ENCODE data around the gene EMC9. TPM values are rescaled to one million over a fixed set of nuclear protein-coding genes. Genes with fewer than 3 reads are reported as not detected.

The EMC9 gene
- total RNA-seq, 1 donor from 2014 or later, result 14.4 TPM

DNA sequence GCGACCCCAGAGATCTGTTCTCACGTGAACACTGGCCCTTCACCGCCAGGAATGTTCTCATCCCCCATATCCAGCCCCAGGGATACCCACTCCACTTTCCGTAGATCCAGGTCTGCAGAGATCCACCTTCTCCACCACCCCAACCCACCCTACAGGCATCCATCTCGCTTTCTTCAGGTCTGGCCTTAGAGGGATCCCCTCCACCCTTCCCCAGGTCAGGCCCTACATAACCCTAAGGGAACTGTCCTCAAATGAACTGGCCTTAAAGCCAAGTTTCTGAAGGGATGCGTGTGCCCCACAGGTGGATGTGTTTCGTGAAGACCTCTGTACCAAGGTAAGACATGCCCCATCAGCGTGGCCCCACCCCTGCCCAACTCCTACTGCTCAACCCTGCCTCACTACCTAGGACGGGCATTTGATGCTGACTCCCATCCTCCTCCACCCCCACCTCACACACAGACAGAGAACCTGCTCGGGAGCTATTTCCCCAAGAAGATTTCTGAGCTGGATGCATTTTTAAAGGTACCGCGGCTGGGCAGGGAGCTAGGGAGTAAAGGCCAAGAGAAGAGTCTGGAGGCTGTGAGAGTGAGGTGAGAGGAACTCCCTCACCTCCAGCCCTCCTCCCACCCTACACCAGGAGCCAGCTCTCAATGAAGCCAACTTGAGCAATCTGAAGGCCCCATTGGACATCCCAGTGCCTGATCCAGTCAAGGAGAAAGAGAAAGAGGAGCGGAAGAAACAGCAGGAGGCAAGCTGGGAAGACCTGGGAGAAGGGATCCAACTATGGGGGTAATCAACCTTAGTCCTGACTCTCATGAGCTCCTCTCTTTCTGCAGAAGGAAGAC, 4.5 kb downstream of the EMC9 start:
- DNase-seq (no peak), ATAC-seq (ENCODE audit: poor library complexity) (no peak)
- intact Hi-C loops (cut with DNase I), result no loop called here

DNA sequence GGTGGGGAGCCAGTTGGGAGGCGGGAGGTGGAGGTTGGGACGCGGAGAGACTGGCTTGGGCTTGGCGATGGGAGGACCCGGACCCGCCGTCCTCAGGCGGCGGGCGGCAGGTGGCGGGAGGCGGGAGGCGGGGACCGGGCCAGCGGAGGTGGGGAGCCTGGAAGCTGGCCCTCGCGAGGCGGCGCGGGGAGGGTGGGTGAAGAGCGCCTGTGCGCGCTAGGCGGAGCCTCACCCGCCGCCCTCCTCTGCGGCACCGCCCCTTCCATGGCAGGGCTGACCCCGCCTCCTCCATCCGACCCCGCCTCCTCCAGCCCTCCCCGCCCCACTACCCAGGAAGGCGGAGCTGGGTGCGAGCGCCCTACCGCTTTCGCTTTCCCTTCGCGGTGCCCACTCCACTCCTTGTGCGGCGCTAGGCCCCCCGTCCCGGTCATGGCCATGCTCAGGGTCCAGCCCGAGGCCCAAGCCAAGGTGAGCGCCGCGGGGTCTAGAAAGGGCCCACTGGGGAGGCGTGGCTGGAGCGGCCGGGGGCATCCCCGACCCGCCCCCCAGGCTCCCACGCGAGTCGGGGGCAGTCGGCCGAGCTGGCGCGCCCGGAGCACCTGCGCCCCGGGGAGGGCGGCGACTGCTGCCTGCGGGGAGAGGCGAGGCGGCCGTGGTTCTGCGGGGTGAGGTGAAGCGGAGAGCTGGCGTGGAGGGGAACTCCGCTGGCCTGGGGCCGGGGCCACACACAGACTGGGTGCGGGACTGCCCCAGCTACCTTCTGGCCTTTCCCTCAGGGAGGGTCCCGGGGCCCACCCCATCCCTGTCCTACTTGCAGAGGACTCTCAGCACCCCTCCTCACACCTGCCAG, 5.3 kb downstream of the EMC9 start, which contains the start of gene PSME1:
Gene PSME1 (plus strand): TSS at position 361 of the 850 bp plus-strand sequence. CDS start 69 bp downstream, at position 430.
- intact Hi-C loops (cut with DNase I), result no loop called here
- DNase-seq (peak; percentile 96), ATAC-seq (ENCODE audit: poor library complexity) (peak; percentile 91)

DNA sequence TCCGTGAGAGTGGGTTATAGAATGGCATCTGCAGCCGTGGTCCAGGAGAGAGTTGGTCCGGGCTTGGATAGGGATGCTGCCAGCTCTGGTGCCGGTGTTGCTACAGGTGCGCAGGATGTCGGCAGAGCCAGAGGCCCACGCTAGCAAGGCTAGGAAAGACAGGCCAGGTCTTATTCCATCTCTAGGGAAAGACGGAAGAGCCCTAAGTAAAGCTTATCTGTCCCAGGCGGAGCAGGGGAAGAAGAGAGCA, 5.9 kb downstream of the EMC9 start:
- intact Hi-C loops (cut with DNase I), result no loop called here
- no peak for ATAC-seq (ENCODE audit: poor library complexity)
- no peak for DNase-seq

DNA sequence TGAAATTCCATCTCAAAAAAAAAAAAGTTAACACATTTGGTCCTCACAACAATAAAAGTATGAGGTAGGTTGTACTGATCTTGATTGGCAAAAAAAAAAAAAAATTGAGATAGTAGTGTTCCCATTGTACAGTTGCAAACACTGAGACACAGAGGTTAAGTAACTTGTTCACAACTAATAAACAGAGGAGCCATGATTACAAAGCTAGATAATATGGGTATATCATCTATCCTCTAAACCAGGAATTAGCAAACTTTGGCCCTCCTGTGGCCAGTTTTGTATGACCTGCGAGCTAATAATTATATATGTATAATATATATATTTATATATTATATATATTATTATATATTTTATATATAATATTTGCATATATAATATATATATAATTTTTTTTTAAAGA, 7.7 kb downstream of the EMC9 start:
- intact Hi-C loops (cut with DNase I), result no loop called here
- no peak for DNase-seq
- no peak for ATAC-seq (ENCODE audit: poor library complexity)

DNA sequence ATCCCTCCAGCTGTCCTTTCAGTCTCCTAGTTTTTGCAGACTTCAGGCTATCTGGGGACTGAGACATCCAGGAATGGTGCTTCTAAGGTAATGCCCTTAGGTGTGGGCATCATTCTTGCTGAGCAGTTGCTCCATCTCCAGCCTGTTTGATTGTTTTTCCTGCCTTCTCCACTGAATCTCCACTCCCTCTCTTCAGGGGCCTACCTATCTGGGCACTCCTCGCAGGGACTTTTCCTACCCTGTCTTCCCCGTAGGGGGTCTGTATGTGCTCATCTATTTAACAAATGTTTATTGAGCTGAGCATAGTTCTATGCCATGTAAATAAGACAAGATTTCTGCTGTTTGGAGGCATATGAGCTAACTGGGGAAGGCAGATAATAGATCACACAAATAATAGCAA, 8.4 kb downstream of the EMC9 start:
- intact Hi-C loops (cut with DNase I), result no loop called here
- no peak for ATAC-seq (ENCODE audit: poor library complexity)
- DNase-seq, result no peak

DNA sequence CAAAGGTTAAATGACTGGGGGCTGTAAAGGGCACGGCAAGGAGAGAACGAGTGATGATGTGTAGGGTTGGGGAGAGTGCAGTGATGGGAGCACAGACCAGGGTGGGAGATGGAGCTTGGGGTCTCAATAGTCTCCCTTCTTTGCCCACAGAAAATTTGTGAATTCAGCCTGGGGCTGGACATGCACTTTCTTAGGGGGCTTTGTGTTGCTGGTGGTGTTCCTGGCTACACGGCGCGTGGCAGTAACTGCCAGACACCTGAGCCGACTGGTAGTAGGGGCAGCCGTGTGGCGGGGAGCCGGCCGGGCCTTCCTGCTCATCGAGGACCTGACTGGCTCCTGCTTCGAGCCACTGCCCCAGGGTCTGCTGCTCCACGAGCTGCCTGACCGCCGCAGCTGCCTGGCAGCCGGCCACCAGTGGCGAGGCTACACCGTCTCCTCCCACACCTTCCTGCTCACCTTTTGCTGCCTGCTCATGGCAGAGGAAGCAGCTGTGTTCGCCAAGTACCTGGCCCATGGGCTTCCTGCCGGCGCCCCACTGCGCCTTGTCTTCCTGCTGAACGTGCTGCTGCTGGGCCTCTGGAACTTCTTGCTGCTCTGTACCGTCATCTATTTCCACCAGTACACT, 9.2 kb downstream of the EMC9 start:
- ATAC-seq (ENCODE audit: poor library complexity) (peak; percentile 3), DNase-seq (peak; percentile 58)
- intact Hi-C loops (cut with DNase I), result no loop called here

DNA sequence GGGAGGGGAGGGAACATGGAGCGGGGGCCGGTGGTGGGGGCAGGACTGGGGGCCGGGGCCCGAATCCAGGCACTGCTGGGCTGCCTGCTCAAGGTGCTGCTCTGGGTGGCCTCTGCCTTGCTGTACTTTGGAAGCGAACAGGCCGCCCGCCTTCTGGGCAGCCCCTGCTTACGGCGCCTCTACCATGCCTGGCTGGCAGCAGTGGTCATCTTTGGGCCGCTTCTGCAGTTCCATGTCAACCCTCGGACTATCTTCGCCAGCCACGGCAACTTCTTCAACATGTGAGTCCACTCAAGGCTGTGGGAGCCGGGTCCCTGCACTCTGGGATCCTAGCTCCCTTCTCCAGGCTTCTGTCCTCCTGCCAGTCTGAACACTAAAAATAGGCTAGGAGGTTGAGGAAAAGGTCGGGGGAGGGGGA, 9.8 kb downstream of the EMC9 start:
- intact Hi-C loops (cut with DNase I), result no loop called here
- peak; percentile 50 for DNase-seq
- peak; percentile 56 for ATAC-seq (ENCODE audit: poor library complexity)

DNA sequence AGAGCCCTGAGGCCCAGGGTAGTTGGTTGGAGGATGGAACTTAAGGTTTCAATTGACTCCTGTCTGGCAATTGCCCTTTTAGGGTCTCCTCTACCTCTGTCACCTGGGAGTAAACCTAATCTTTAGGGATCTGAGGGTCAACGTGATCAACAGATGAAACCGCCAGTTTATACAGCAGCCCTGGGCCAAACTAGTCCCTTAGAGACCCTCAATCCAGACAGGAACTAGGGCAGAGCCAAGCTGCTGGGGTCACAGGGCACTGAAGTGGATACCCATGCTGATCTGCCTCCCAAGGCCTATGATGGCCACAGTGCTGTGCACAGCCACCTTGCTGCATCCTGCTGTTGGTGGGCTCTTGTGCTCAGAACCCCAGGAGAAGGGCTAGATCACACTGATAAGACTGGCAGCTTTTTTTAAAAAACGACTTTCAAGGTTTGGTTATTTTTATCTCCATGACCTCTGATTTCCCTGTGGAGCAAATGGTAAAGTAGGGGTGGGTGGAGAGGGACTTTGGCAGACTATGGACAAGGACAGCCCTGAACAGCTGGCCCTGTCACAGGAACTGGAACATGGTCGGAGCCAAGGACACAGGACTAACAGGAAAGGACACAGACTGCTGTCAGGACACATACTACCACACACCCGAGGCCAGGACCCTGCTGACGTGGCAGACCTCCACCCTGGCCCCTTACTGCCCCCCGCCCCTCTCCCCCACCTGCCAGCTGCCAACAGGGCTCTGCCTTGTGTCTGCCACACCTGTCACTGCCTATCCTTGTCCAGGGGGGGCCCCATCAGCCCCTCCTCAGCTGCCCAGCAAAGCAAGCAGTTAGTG, 10.5 kb downstream of the EMC9 start:
- intact Hi-C loops (cut with DNase I), result no loop called here
- peak; percentile 85 for DNase-seq
- ATAC-seq (ENCODE audit: poor library complexity), result peak; percentile 73

DNA sequence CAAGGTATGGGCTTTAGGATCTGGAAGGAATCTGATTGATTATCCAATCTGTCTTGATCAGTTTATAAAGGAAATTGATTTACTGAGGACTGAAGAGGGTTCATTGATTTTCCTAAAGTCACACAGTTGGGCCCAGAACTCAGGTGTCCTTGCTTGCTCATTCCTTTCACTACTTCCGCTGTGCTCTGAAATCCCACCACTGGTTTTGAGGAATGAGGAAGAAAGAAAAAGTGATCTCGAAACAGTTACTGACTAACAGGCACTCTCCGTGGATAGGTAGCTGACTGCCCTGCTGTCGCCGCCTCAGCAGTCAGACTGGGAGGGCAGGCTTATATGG, 11.0 kb downstream of the EMC9 start, which contains the start of gene FITM1:
Gene FITM1 (plus strand): TSS at position 280 of the 337 bp plus-strand sequence. CDS start 905 bp downstream, outside the sequence.
- intact Hi-C loops (cut with DNase I), result no loop called here
- DNase-seq (no peak), ATAC-seq (ENCODE audit: poor library complexity) (no peak)

DNA sequence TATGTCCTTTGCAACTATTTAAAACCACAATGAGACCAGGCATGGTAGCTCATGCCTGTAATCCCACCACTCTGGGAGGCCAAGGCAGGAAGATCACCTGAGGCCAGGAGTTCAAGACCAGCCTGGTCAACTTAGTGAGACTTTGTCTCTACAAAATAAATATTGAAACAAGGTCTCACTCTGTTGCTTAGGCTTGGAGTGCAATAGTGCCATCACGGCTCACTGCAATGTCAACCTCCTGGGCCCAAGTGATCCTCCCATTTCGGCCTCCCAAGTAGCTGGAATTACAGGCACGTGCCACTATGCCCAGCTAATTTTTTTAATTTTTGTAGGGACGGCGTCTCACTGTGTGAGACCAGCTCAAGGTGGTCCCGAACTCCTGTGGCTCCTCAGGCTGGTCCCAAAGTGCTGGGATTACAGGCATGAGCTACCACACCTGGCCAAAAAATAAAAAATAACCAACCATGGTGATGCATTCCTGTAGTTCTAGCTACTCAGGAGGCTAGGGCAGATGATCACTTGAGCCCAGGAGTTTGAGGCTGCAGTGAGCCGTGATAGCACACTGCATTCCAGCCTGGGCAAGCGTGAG, 11.9 kb downstream of the EMC9 start:
- ATAC-seq (ENCODE audit: poor library complexity) (no peak), DNase-seq (no peak)
- intact Hi-C loops (cut with DNase I), result no loop called here

DNA sequence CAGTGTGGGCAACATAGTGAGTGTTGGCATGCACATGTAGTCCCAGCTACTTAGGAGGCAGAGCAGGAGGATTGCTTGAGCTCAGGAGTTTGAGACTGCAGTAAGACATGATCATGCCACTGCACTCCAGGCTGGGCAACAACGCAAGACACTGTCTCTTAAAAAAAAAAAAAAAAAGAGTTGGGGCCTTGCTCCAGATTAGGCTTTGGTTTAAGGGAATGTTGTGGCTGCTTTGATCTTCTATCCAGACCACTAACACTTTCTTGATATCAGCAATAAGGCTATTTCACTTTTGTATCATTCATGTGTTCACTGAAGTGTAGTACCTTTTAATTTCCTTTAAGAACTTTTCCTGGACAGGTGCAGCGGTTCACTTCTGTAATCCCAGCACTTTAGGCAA, 13.7 kb downstream of the EMC9 start:
- ATAC-seq (ENCODE audit: poor library complexity) (no peak), DNase-seq (no peak)
- intact Hi-C loops (cut with DNase I), result no loop called here

DNA sequence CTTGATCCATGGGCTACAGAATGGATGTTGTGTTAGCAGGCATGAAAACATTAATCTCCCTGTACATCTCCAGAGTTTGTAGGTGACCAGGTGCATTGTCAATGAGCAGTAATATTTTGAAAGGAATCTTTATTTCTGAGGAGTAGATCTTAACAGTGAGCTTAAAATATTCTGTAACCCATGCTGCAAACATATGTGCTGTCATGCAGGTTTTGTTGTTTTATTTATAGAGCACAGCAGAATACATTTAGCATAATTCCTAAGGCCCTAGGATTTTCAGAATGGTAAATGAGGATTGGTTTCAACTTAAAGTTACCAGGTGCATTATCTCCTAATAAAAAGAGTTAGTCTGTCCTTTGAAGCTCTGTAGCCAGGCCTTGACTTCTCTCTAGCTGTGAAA, 14.5 kb downstream of the EMC9 start:
- intact Hi-C loops (cut with DNase I), result no loop called here
- no peak for DNase-seq
- no peak for ATAC-seq (ENCODE audit: poor library complexity)

DNA sequence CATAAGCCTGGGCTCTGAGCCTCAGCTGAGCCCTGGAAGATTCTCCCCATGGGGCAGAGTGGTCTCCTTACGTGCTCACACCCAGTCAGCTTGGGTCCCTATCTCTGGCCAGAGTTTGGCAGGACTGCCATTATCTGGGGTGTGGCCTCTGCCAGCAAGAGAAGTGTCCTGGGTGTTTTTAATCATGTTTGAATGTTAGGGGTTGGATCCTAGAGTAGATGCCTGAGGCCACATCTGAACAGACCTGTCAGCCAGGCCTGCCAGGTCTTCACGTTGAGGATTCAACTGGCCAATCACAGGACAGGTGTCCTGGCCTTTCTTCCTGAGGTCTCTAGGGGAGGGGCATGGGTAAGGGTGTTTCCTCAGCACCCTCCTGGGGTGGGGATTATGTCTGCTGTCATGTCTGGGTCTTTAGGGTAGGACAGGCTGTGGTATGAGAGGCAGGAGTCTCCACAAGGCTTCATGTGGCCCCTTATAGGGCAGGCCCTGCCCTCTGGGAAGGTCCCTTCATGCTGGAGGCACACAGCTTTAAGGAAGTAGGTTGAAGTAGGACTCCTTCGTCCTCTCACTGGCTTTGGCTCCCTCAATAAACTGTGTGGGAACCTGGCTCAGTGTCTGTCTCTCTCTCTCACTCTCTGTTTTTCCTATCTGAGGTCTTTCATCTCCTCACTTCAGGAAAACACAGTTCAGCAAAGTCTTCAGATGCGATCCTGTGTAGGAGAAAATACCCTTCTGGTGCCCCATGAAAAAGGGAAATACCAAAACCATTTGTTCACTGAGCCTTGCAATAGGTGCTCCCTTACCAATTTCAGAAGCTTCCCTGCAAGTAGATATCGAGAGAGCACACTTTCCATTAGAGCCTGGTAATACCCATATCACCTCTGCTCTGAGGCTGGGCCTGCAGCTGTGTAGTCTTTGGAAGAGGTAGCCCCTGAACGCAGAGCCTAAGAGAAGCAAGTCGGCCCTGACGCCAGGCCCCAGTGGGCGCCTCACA, 17.7 kb downstream of the EMC9 start:
- DNase-seq (no peak), ATAC-seq (ENCODE audit: poor library complexity) (no peak)
- intact Hi-C loops (cut with DNase I), result no loop called here

DNA sequence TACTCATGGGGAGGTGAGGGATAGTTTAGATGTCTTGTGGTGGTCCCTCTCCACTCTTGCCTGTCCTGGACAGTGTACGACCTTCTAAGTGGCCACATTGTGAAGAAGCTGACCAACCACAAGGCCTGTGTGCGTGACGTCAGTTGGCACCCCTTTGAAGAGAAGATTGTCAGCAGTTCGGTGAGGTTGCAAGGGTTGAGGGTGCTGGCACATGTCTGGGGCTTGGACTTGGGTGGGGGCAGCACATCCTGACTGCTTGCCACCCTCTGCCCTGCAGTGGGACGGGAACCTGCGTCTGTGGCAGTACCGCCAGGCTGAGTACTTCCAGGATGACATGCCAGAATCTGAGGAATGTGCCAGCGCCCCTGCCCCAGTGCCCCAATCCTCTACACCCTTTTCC, 18.5 kb downstream of the EMC9 start:
- intact Hi-C loops (cut with DNase I), result no loop called here
- DNase-seq, result no peak
- ATAC-seq (ENCODE audit: poor library complexity), result peak; percentile 13

DNA sequence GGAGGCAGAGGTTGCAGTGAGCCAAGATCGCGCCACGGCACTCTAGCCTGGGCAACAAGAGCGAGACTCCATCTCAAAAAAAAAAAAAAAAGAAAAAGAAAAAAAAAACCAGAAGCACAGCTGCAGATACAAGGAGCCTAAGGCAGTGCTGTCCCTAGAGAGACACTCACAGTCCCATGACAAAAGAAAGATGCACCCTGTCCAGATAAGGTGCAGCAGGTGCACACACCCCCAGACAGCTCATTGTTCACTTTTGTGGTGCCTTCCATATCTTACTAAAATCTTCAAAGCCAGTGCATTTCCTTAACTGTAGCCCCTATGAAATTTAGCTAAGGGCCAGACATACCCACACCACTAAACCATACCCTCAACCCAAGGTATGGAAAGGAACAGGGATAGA, 19.0 kb downstream of the EMC9 start:
- intact Hi-C loops (cut with DNase I), result no loop called here
- no peak for ATAC-seq (ENCODE audit: poor library complexity)
- DNase-seq, result no peak

DNA sequence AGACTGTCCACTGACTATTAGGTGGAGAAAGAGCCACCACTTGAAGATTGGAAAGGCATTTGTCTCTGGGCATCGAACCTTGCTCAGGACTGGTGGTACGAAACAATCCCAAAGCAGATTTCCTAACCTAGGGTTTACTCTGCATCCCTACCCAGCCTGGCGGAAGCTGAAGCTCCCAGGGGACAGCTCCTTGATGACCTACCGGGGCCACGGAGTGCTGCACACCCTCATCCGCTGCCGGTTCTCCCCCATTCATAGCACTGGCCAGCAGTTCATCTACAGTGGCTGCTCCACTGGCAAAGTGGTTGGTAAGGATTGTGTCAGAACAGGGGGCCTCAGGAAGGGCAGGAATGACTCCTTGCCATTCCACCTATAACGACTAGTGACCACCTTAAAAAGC, 20.2 kb downstream of the EMC9 start:
- DNase-seq (no peak), ATAC-seq (ENCODE audit: poor library complexity) (no peak)

DNA sequence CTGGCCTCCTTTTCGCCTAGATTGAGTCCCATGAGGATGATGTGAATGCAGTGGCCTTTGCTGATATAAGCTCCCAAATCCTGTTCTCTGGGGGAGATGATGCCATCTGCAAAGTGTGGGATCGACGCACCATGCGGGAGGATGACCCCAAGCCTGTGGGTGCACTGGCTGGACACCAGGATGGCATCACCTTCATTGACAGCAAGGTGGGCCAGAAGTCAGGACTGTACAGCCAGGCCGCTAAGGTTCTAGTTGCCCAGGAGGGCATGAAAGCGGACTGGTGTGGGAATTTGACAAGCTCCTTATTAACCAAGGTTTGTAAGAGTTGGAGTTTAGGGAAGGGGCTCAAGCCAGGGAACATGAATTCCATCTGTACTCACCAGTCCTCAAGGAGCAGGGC, 21.7 kb downstream of the EMC9 start:
- no peak for DNase-seq
- intact Hi-C loops (cut with DNase I), result no loop called here
- no peak for ATAC-seq (ENCODE audit: poor library complexity)

More for the DNA sequence above, 20.2 kb downstream of the EMC9 start:
- intact Hi-C loops (cut with DNase I), result no loop called here

Measured in Right ventricle myocardium superior (tissue), 1 donor.